ENCODE measurements around the gene CGAS.
"Not testable (repeated sequence)": the region's sequence is repeated elsewhere in the genome, so short reads cannot be mapped to it uniquely, and the experiment has no call there.

Gene CGAS

DNA sequence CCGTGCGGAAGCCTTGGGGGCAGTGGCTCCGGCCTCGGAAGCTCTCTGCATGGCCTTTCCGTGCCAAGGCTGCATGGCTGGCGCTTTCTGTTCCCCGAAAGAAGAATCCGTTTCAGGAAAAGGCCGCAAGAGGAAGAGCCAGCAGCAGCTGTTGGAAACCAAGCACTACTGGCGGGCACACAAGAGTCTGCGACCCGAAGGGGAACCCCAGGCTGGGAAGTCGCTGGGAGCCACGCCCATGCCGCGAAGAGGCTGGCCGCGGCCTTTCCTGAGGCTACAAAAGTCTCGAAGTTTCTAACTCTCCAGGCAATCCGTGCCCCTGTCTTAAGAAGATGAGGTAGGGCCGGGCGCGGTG is at the start of gene CGAS:
Gene CGAS, minus strand, starts transcription at position 191 of the 355 bp plus-strand sequence. Its CDS starts 116 bp downstream, at position 75.
- DNase-seq = peak; percentile 93 to 94

DNA sequence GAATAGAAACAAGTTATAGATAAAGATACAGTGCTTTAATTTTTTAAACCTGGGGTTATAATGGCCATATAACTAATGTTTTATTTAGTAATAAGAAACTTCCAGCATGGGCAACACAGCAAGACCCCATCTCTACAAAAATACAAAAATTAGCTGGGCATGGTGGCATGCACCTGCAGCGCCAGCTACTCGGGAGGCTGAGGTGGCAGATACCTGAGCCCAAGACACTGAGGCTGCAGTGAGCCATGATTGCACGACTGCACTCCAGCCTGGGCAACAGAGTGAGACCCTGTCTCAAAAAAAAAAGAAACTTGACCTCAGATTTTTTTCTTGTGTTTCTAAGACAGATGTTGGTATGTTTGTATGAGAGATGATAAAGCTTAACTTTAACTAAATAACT is 45.8 kb upstream of the CGAS start:
- no peak for DNase-seq

DNA sequence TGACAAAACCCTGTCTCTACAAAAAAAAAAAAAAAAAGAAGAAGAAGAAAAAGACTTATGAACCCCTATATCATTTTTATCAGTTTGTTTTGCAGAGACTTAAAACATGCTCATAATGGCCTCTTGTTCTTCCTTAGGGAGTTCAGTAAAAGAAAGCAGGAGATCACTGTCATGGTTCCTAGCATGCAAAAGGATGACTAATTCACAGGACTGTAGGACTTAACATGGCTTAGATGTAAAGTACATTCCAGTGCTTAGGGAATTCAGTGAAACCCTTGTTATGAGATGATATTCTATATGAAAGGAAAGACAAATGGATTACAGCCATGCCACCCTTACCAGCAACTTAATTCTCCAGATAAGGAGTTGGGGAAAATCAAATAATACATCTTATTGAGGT is 39.3 kb upstream of the CGAS start:
- DNase-seq = no peak

DNA sequence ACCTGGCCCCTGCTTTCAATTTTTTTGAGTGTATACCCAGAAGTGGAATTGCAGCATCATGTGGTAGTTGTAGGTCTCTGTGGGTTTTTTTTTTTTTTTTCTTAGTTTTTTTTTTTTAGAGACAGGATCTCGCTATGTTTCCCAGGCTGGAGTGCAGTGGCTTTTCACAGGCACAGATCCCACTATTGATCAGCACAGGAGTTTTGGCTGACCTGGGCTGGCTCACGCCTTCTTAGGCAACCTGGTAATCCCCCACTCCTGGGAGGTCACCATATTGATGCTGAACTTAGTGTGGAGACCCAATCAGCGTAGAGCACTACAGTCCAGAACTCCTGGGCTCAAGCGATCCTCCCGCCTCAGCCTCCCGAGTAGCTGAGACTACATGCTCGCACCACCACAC is 35.4 kb upstream of the CGAS start:
- DNase-seq = no peak

DNA sequence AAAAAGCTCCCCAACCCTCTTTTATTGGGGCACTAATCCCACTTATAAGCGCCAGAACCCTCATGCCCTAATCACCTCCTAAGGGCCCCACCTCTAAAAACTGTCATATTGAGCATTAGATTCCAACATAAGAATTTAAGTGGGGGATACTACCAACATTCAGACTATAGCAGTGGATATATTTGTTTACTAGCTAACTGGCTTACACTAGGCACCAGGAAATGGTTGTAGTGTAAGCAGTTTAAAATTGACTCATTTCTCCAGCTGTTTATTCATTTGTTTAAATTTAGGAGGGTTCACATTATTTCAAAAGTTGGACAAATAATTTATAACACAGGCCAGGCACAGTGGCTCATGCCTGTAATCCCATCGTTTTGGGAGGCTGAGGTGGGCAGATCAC is 32.3 kb upstream of the CGAS start:
- DNase-seq = no peak

DNA sequence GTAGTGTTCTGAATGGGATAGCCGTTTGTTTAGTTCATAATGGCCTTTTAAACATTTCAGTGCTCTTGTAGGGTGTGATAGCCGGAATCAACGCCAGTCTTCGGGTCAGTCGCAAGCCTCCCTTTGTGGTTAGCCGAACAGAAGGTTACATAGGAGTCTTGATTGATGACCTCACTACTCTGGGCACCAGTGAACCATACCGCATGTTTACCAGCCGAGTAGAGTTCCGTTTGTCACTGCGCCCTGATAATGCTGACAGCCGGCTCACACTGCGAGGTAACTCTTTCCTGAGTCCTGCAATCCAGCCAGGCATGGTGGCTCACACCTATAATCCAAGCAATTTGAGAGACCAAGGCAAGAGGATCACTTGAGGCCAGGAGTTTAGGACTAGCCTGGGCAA is 29.9 kb upstream of the CGAS start:
- no peak for DNase-seq

DNA sequence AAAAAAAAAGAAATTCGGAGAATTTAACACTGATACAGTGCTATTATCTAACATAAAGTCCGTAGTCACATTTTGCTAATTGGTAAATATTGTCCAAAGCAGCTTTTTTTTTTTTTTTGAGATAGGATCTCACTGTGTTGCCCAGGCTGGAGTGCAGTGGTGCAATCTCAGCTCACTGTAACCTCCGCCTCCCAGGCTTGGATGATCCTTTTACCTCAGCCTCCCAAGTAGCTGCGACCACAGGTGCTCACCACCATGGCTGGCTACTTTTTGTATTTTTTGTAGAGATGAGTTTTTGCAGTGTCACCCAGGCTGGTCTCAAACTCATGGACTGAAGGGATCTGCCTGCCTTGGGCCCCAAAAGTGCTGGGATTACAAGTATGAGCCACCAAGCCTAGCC is 25.3 kb upstream of the CGAS start:
- no peak for DNase-seq

DNA sequence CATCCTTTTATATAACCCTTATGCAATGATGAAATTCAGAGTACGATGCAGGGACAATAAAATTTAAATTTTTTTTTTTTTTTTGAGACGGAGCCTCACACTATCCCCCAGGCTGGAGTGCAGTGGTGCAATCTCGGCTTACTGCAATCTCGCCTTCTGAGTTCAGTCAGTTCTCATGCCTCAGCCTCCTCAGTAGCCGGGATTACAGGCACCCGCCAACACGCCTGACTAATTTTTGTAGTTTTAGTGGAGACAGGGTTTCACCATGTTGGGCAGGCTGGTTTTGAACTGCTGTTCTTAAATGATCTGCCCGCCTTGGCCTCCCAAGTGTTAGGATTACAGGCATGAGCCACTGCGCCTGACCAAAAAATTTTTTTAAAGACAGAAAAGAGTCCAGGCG is 24.6 kb upstream of the CGAS start:
- DNase-seq = no peak

DNA sequence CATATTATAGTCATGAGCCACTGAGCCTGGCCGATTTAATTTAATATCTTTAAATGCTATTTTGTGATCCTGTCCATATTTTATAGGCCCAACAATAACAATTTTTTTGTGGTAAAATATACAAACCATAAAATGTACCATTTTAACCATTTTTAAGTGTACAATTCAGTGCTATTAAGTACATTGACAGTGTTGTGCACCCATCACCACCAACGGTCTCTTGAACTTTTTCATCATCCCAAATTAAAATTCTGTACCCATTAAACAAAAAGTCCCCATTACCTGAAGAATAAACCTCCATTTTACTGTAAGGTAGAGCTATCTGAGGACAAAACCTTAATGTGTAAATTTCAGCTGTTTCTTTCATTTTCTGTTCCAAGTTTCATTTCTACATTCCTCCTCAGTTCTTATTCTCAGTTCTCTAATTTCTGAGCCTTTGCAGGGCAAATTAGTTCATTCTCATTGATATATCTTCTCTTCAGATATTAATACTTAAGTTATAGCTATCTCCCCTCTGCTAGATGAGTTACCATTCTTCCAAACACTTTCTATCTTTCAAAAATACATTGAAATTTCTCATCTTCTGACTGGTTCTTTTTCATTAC is 19.7 kb upstream of the CGAS start:
- peak; percentile 29 to 59 for DNase-seq

DNA sequence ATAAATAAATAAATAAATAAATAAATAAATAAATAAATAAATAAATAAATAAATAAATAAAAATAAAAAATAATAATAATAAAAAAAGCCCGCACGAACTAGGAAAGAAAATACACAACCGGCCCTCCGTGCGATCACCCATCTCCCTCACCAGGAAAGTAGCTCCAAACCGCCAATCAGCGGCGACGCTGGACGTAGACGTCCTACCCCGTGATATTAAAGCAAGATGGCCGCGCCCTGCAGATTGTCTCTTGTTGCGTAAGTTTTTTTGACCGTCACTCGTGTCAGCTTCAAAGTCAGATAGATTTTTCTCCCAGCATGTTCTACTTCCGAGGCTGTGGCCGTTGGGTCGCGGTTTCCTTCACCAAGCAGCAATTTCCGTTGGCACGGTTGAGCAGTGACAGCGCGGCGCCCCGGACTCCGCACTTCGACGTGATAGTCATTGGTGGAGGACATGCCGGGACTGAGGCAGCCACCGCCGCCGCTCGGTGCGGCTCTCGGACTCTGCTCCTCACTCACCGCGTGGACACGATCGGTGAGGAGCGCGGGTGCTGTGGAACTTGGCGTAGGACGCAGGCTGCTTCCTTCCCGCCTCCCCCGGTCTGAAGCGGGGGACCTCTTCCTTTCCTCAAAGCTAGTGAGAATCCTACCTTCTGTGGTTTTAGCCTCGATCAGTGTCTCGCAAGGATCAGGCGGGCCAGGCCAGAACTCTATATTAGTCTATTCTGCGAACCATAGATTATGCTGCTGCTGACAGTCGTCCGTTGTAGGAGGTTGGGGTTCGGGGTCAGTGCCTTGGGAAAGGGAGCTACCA is 9.6 kb upstream of the CGAS start, which contains the start of gene MTO1:
Gene MTO1, plus strand, starts transcription at position 201 of the 814 bp plus-strand sequence. Its CDS starts 118 bp downstream, at position 319.
- peak; percentile 90 for DNase-seq

DNA sequence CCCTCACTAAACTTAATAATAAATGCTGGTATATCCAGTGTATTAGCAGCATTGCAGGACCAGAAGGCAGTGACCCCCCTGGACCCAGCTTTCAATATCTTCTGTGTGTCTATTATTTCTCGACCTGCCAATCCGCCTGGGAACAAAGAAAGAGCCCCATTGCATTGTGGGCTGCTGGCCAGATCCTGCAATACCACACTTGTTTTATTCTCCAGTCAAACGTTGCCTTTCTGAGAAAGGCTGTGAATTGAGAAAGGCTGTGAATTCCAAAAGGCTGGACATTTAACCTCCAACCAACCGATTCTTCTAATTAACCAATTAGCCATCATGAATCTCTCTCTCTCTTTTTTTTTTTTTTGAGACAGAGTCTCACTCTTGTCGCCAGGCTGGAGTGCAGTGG is 8.0 kb upstream of the CGAS start:
- peak; percentile 73 to 74 for DNase-seq

DNA sequence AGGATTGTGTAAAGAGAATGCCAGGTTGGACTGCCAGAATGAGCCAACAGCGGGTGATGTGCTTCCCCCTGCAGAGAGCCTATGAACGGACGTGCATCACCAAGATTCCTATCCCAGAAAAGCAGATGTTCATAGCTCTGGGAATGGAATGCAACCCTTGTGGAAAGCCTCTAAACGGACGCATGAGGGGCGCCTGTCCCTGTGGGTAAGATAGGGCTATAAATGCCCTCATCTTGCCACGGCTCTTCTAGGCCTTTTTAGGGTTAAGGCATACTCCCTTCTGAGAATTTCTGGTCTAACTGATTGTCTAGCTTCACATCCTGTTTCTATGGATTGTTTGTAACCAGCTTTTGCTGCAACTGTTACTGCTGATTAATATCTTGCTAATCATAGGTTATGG is 7.4 kb upstream of the CGAS start:
- not testable (repeated sequence) for DNase-seq

DNA sequence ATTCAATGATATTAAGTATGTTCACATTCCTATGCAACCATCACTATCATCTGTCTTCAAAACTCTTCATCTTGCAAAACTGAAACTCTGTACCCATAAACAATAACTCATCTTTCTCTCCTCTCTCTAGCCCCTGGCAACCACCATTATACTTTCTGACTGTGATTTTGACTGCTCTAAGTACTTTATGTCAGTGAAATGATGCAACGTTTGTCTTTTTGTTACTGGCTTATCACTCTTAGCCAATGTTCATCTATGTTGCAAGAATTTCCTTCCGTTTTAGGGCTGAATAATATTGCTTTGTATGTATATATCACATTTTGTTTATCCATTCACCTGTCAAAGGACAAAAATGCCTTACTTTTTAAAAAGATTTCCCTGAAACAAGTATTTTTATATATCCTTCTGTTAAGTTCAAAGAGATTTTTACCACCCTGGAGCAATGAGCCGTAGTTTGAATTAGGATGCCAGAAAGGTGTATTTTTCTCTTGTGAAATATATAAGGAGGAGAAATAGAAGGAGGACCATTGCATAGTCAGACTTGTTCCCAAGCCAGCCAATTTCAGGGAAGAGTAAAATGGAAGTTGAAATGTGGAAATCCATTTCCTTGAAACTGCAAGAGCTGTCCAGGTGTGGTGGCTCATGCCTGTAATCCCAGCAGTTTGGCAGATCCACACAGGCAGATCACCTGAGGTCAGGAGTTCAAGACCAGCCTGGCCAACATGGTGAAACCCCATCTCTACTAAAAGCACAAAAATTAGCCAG is 4.0 kb upstream of the CGAS start:
- peak; percentile 83 to 88 for DNase-seq

DNA sequence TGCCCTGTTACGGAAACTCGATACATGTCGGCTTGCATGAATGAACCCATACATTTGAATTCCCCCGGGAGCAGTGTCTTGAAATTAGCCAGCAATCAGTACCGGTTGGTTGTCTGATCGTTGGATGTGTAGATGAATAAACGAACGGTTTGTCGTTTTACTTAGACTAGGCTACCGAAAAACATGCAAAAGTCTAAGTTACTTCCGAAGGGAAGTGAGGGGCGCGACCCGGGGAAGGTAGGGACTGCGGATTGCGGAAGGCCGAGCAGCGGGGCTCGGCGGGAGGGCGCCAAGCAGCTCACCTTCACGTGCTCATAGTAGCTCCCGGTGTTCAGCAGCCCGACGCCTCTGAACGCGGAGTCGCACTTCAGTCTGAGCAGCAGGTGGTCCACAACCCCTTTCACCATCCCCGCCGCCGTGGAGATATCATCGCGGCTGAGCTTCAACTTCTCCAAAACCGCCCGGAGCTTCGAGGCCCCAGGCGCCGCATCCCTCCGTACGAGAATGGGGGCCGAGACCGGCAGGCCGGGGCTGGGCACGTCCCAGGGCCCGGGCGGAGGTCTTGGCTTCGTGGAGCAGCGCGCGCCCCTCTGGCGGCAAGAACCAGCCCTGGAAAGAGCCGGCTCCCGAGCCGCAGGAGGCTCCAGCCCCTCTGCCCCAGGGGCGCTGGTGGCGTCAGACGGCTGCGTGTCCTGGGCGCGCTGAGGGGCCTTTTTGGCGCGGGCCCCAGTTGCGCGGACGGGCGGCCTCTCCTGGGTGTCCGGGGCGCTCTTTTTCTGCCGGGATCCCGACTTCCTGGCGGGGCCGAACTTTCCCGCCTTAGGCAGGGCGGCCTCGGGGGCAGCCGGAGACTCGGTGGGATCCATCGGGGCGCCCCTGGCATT is 632 bp downstream of the CGAS start:
- DNase-seq = peak; percentile 16 to 41

DNA sequence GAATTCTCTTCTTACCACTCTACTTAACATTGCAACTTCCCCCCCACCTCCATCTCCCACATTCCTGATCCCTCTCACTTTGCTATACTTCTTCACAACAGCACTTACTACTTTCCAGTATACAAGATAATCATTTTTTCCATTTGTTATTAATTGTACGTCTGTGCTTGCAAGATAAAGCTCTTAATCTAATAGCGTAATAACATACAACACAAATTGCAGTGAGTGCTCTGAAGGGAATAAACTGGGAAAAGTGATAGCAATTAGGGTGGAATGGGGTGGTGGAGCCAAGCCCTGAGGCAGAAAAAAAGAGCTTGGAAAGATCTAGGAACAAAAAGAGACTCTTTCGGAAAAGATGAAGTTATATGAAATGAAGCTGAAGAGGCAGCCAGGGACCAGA is 8.5 kb downstream of the CGAS start:
- no peak for DNase-seq

DNA sequence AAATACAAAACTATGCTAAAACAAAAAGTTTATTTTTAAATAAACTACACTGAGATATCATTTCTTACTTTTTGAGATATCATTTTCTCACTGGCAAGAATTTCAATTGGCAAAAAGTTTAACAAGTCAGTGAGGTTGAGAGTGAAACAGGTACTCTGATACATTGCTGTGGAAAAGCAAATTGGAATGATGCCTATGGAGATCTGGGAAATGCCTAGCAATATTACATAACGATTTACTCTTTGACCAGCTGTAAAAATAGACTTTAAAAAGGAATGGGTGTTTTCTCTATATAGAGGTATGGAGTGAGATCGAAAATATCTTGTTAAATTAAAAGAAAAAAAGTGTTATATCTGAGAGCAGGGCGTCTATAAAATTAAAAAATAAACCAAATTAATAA is 16.9 kb downstream of the CGAS start:
- no peak for DNase-seq

DNA sequence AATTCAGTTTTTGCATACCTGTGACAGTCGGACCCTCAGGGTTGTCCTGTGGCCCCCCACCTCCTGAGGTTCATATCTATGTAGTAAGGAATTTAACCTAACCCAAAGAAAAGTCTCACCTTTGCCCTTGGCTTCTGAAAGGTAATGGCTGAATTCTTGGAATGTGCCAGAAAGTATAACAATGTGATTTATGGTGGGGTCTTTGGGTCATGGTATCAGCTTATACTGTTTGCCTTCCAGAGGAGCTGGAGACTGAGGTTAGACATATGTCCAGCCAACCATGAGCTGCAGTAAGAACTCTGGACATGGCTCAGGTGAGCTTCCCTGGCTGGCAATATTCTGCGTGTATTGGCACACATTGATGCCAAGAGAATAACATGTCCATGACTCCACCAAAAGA is 30.6 kb downstream of the CGAS start:
- no peak for DNase-seq

DNA sequence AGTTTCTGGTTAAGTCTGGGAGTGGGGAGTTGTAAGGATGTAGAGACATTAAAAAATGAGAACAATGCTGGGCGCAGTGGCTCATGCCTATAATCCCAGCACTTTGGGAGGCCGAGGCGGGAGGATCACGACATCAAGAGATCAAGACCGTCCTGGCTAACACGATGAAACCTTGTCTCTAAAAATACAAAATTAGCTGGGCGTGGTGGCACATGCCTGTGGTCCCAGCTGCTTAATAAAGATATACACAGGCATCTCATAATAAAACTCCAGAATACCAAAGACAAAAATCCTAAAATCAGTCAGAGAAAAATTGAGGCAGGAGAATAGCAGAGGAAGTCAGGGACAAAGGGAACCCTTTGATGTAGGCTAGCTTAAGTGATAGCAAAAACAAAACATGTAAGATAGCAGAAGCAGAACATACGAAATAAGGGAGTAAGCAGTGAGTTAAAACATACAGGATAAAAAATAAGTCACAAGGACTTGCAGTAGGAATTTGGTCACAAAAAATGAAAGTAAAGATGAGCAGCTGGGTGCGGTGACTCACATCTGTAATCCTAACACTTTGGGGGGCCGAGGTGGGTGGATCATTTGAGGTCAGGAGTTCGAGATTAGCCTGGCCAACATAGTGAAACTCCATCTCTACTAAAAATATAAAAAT is 33.9 kb downstream of the CGAS start:
- no peak for DNase-seq

DNA sequence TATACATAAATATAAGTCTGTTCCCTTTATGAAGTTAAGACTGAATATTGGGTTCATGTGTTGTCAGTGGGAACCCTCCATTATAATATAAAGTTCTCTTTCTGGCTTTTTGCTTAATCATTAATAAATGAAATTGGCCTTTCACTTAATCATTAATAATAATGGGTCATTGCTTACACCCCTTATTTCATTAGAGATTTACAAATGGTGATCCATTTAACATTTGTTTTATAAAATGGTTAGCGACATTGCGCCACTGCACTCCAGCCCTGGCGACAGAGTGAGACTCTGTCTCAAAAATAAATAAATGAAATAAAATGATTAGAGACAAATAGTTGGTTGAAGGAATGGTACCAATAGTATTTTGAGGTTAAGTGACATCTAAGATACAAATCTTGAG is 39.0 kb downstream of the CGAS start:
- DNase-seq = no peak

DNA sequence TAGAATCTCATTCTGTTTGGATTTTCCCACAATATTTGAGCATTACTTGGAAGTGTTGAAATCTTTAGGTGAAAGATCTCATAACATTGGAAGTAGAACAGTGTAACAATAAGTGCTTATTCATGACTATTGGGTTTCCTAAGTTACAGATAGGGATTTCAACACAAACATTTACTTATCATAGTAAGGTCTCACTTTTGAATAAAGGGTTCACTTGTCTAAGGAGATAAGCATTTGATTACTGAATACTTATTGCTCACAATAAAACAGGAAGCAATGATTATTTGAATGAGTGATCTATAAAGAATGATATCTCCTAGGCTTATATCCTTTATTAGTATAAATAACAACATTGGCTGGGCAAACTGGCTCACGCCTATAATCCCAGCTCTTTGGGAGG is 42.7 kb downstream of the CGAS start:
- no peak for DNase-seq

DNA sequence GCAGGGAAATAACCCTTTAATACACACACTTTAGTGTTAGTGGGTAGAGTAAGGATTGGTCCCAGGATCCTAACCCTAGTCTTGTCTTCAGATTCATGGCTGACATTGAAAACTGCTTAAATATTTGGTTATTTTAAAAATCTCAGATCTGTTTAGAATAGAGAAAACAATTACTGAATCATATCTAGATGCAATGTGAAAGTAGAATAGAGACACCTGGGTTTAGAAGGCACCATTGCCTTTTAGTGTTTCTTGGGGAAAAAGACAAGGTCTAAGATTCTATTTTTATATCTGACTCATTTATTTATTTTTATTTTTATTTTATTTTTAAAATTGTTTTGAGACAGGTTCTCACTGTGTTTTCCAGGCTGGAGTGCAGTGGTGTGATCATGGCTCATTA is 51.4 kb downstream of the CGAS start:
- no peak for DNase-seq

DNA sequence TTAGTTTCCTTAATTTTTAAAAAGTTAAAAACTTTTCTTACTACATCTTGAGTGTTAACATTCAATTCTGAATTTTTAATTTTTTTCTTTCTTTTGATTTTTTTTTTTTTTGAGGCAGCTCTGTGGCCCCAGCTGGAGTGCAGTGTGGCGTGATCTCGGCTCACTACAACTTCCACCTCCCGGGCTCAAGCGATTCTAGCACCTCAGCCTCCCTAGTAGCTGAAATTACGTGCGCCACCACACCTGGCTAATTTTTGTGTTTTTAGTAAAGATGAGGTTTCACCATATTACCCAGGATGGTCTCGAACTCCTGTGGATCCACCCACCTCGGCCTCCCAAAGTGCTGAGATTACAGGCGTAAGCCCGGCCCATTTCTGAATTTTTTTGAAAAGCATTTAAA is 56.2 kb downstream of the CGAS start:
- no peak for DNase-seq

All from inflammatory macrophage treated with lipopolysaccharide for 1 hour (primary cell).